Body of pancreas (tissue), 4 donors: Measurements from ENCODE around the gene ITGB4.

ENCODE experiments used
- POLR2A ChIP-seq, 3 donors: fragments of 450-650 bp; IDR thresholded peaks; one replicate each; pipeline ENCODE4 v1.6.1; 2016; ENCODE audit warnings: antibody characterized with exemption in 3 of 3, mild to moderate bottlenecking in 2 of 3
- TF ChIP-seq, protein P1 (sequence below), 7 experiments: fragments of 450-650 bp in 4 of 7; fragments of 200-600 bp in 3 of 7; sonication (generic) in 3 of 7; IDR thresholded peaks; one replicate each; pipeline ENCODE4 v1.5.1; 2016 to 2019; ENCODE audit warnings: antibody characterized with exemption in 7 of 7

- TF ChIP-seq, protein P1, sequence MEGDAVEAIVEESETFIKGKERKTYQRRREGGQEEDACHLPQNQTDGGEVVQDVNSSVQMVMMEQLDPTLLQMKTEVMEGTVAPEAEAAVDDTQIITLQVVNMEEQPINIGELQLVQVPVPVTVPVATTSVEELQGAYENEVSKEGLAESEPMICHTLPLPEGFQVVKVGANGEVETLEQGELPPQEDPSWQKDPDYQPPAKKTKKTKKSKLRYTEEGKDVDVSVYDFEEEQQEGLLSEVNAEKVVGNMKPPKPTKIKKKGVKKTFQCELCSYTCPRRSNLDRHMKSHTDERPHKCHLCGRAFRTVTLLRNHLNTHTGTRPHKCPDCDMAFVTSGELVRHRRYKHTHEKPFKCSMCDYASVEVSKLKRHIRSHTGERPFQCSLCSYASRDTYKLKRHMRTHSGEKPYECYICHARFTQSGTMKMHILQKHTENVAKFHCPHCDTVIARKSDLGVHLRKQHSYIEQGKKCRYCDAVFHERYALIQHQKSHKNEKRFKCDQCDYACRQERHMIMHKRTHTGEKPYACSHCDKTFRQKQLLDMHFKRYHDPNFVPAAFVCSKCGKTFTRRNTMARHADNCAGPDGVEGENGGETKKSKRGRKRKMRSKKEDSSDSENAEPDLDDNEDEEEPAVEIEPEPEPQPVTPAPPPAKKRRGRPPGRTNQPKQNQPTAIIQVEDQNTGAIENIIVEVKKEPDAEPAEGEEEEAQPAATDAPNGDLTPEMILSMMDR (IDR thresholded peaks at IDR 0.05), result no peak
- TF ChIP-seq POLR2A (IDR thresholded peaks at IDR 0.05), result no peak
Observed at GRCh38 chr17:75698659-75699058, 22.6 kb upstream of the ITGB4 start.
